Astrocyte (in vitro differentiated cells and primary cell): ENCODE measurements around the gene NCOR1.
"Not testable (repeated sequence)": the region's sequence is repeated elsewhere in the genome, so short reads cannot be mapped to it uniquely, and the experiment has no call there.

Experiments
- EZH2 ChIP-seq: IDR thresholded peaks from 2 replicates; pipeline ENCODE4 v1.6.1; 2012; ENCODE audit warnings: mild to moderate bottlenecking, low read length, inconsistent platforms; ENCODE audit not compliant: insufficient read depth
- TF ChIP-seq, protein P1 (sequence below): IDR thresholded peaks from 2 replicates; pipeline ENCODE4 v1.5.1; 2011; ENCODE audit warnings: low read depth, mild to moderate bottlenecking, inconsistent platforms, low read length, moderate library complexity; ENCODE audit not compliant: insufficient read depth

DNA sequence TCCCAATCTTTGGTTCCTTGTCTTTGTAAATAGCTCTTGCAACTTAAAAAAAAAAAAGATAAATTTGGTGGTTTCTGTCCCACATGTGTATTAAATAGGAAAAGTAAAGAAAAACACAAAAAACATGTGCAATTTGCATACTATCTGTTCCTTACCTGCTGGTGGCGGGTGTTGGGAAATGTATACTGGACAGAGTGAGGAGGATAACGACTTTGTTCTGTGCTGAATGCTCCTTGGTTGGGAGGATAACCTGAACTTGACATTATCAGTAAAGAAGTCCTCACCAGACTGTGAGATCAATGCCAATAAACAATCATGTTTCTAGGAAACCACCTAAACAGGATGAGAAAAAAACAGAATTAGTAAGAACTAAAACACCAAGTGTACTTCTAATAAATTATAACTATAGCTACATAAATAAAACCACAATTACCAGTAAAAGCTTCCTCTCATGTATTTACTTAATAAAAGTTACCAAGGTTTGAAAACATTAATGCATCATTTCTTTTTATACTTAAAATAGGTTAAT is 21.0 kb downstream of the NCOR1 start:
- TF ChIP-seq, protein P1, sequence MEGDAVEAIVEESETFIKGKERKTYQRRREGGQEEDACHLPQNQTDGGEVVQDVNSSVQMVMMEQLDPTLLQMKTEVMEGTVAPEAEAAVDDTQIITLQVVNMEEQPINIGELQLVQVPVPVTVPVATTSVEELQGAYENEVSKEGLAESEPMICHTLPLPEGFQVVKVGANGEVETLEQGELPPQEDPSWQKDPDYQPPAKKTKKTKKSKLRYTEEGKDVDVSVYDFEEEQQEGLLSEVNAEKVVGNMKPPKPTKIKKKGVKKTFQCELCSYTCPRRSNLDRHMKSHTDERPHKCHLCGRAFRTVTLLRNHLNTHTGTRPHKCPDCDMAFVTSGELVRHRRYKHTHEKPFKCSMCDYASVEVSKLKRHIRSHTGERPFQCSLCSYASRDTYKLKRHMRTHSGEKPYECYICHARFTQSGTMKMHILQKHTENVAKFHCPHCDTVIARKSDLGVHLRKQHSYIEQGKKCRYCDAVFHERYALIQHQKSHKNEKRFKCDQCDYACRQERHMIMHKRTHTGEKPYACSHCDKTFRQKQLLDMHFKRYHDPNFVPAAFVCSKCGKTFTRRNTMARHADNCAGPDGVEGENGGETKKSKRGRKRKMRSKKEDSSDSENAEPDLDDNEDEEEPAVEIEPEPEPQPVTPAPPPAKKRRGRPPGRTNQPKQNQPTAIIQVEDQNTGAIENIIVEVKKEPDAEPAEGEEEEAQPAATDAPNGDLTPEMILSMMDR: not testable (repeated sequence)
- not testable (repeated sequence) for TF ChIP-seq EZH2
